H9 (cell line): ENCODE measurements around the gene AKIRIN2. TPM values are rescaled to one million over a fixed set of nuclear protein-coding genes. Genes with fewer than 3 reads are reported as not detected.
A peak's percentile ranks its signal among the peaks of the same experiment; 100 is the strongest.

Source experiments
- DNase-seq: peaks from one replicate; pipeline ENCODE4 v3.0.0-alpha.2; 2017
- H2AFZ ChIP-seq: one replicate; pipeline ENCODE4 v1.6.1; 2013; ENCODE audit warnings: mild to moderate bottlenecking, low read length, control low read depth, moderate library complexity
- H2AK5ac ChIP-seq: 2 replicates; pipeline ENCODE4 v1.6.1; 2013; ENCODE audit warnings: low read length, control low read depth, mixed read lengths; ENCODE audit not compliant: insufficient read length
- H2BK120ac ChIP-seq: one replicate; pipeline ENCODE4 v1.6.1; 2013; ENCODE audit warnings: low read depth, mild to moderate bottlenecking, low read length, control low read depth, inconsistent platforms; ENCODE audit not compliant: poor library complexity, severe bottlenecking
- H2BK12ac ChIP-seq: 2 replicates; pipeline ENCODE4 v1.6.1; 2013; ENCODE audit warnings: low read length, control low read depth, mixed read lengths, low read depth; ENCODE audit not compliant: insufficient read length
- H2BK15ac ChIP-seq: 2 replicates; pipeline ENCODE4 v1.6.1; 2013; ENCODE audit warnings: low read depth, low read length, control low read depth
- H2BK20ac ChIP-seq: one replicate; pipeline ENCODE4 v1.6.1; 2013; ENCODE audit warnings: low read depth, mild to moderate bottlenecking, low read length, control low read depth, inconsistent platforms; ENCODE audit not compliant: poor library complexity, severe bottlenecking
- H2BK5ac ChIP-seq: 2 replicates; pipeline ENCODE4 v1.6.1; 2013; ENCODE audit warnings: low read length, control low read depth, mixed read lengths; ENCODE audit not compliant: insufficient read length
- H3K14ac ChIP-seq: 2 replicates; pipeline ENCODE4 v1.6.1; 2013; ENCODE audit warnings: low read length, control low read depth; ENCODE audit not compliant: insufficient read depth
- H3K18ac ChIP-seq: 2 replicates; pipeline ENCODE4 v1.6.1; 2013; ENCODE audit warnings: low read depth, mild to moderate bottlenecking, mixed read lengths, low read length, control low read depth; ENCODE audit not compliant: insufficient read length
- H3K23ac ChIP-seq: 2 replicates; pipeline ENCODE4 v1.6.1; 2013; ENCODE audit warnings: low read length, control low read depth, mixed read lengths, low read depth; ENCODE audit not compliant: insufficient read length
- H3K23me2 ChIP-seq: 2 replicates; pipeline ENCODE4 v1.6.1; 2013; ENCODE audit warnings: low read depth, mild to moderate bottlenecking, mixed read lengths, low read length, control low read depth; ENCODE audit not compliant: insufficient read length, poor library complexity, severe bottlenecking
- H3K27ac ChIP-seq: 2 replicates; pipeline ENCODE4 v1.5.1; 2013; ENCODE audit warnings: low read length, control low read depth, mixed read lengths, low read depth; ENCODE audit not compliant: insufficient read length
- H3K27me3 ChIP-seq: 2 replicates; pipeline ENCODE4 v1.6.1; 2013; ENCODE audit warnings: low read length, control low read depth, inconsistent platforms; ENCODE audit not compliant: insufficient read depth
- H3K4ac ChIP-seq: 2 replicates; pipeline ENCODE4 v1.6.1; 2013; ENCODE audit warnings: low read depth, mild to moderate bottlenecking, control low read depth, inconsistent platforms, low read length, moderate library complexity
- H3K4me1 ChIP-seq: 2 replicates; pipeline ENCODE4 v1.6.1; 2013; ENCODE audit warnings: low read length, control low read depth, inconsistent platforms; ENCODE audit not compliant: insufficient read depth
- H3K4me2 ChIP-seq: 2 replicates; pipeline ENCODE4 v1.6.1; 2013; ENCODE audit warnings: low read length, control low read depth, mixed read lengths; ENCODE audit not compliant: insufficient read length, insufficient read depth
- H3K56ac ChIP-seq: 2 replicates; pipeline ENCODE4 v1.6.1; 2013; ENCODE audit warnings: low read depth, mild to moderate bottlenecking, mixed read lengths, low read length, control low read depth; ENCODE audit not compliant: insufficient read length
- H3K79me1 ChIP-seq: 2 replicates; pipeline ENCODE4 v1.6.1; 2013; ENCODE audit warnings: low read depth, mild to moderate bottlenecking, moderate library complexity, low read length, control low read depth, inconsistent platforms; ENCODE audit not compliant: insufficient read depth, poor library complexity, severe bottlenecking
- H3K79me2 ChIP-seq: 2 replicates; pipeline ENCODE4 v1.6.1; 2013; ENCODE audit warnings: low read length, control low read depth, inconsistent platforms; ENCODE audit not compliant: insufficient read depth
- H3K9ac ChIP-seq: 2 replicates; pipeline ENCODE4 v1.6.1; 2013; ENCODE audit warnings: low read length, control low read depth, mixed read lengths; ENCODE audit not compliant: insufficient read length; ENCODE audit errors: extremely low read depth
- H3K9me3 ChIP-seq: one replicate; pipeline ENCODE4 v1.6.1; 2013; ENCODE audit warnings: low read depth, low read length, inconsistent platforms; ENCODE audit not compliant: control insufficient read depth
- H3T11ph ChIP-seq: one replicate; pipeline ENCODE4 v1.6.1; 2013; ENCODE audit warnings: mild to moderate bottlenecking, low read length, control low read depth, inconsistent platforms
- H4K20me1 ChIP-seq: one replicate; pipeline ENCODE4 v1.6.1; 2013; ENCODE audit not compliant: control insufficient read depth, insufficient read length, insufficient read depth
- H4K5ac ChIP-seq: 2 replicates; pipeline ENCODE4 v1.6.1; 2013; ENCODE audit warnings: low read depth, mild to moderate bottlenecking, mixed read lengths, low read length, control low read depth; ENCODE audit not compliant: insufficient read length
- H4K8ac ChIP-seq: replicated peaks from 2 replicates; pipeline ENCODE4 v1.6.1; 2013; ENCODE audit warnings: low read length, control low read depth, mixed read lengths, low read depth; ENCODE audit not compliant: insufficient read length
- H4K91ac ChIP-seq: 2 replicates; pipeline ENCODE4 v1.6.1; 2013; ENCODE audit warnings: low read depth, mild to moderate bottlenecking, moderate library complexity, mixed read lengths, low read length, control low read depth; ENCODE audit not compliant: insufficient read length
- H3K27ac Mint-ChIP-seq, 3 experiments: 2 replicates in 2 of 3; 3 replicates in 1 of 3; pipeline ENCODE4 v1.8.0; 2020 to 2021; ENCODE audit warnings: mixed read lengths in 3 of 3, mild to moderate bottlenecking in 1 of 3, moderate library complexity in 1 of 3
- H3K27me3 Mint-ChIP-seq: 2 replicates; pipeline ENCODE4 v1.8.0; 2021; ENCODE audit warnings: low read depth, mild to moderate bottlenecking, moderate library complexity, mixed read lengths
- H3K36me3 Mint-ChIP-seq, 3 experiments: 2 replicates in 2 of 3; 3 replicates in 1 of 3; pipeline ENCODE4 v1.8.0; 2020 to 2021; ENCODE audit warnings: low read depth in 3 of 3, mixed read lengths in 3 of 3; ENCODE audit not compliant: insufficient read depth in 1 of 3
- H3K4me1 Mint-ChIP-seq, 2 experiments: 2 replicates each; pipeline ENCODE4 v1.8.0; 2020; ENCODE audit warnings: mixed read lengths in 2 of 2
- H3K4me3 Mint-ChIP-seq, 2 experiments: 2 replicates in 1 of 2; 3 replicates in 1 of 2; pipeline ENCODE4 v1.8.0; 2020 to 2021; ENCODE audit warnings: mild to moderate bottlenecking in 2 of 2, mixed read lengths in 2 of 2, moderate library complexity in 1 of 2
- H3K9me3 Mint-ChIP-seq, 2 experiments: 2 replicates in 1 of 2; 3 replicates in 1 of 2; pipeline ENCODE4 v1.8.0; 2020; ENCODE audit warnings: mild to moderate bottlenecking in 2 of 2, mixed read lengths in 2 of 2, moderate library complexity in 1 of 2
- WGBS: extraction: QIAGEN DNeasy Blood & Tissue Kit; methylation state at CpG from one replicate; pipeline ENCODE4 v1.1.7; 2013; ENCODE audit warnings: missing lambda C conversion rate, low lambda C conversion rate, mixed read lengths; ENCODE audit not compliant: insufficient read length; ENCODE audit errors: extremely low coverage; 5-methylcytosine and 5-hydroxymethylcytosine counted together
- total RNA-seq: library from RNA; stranded (reverse); gene quantifications from 2 replicates; pipeline ENCODE4 v1.2.1, GENCODE V29; 2021
- TF ChIP-seq, protein P1 (sequence below): fragments of 200-600 bp; sonication (generic); conservative IDR thresholded peaks from 3 replicates; pipeline ENCODE4 v1.8.0; 2021; ENCODE audit warnings: antibody characterized with exemption, mild to moderate bottlenecking

The AKIRIN2 gene
- total RNA-seq, 1 experiment from 2014 or later = 75.7 TPM

DNA sequence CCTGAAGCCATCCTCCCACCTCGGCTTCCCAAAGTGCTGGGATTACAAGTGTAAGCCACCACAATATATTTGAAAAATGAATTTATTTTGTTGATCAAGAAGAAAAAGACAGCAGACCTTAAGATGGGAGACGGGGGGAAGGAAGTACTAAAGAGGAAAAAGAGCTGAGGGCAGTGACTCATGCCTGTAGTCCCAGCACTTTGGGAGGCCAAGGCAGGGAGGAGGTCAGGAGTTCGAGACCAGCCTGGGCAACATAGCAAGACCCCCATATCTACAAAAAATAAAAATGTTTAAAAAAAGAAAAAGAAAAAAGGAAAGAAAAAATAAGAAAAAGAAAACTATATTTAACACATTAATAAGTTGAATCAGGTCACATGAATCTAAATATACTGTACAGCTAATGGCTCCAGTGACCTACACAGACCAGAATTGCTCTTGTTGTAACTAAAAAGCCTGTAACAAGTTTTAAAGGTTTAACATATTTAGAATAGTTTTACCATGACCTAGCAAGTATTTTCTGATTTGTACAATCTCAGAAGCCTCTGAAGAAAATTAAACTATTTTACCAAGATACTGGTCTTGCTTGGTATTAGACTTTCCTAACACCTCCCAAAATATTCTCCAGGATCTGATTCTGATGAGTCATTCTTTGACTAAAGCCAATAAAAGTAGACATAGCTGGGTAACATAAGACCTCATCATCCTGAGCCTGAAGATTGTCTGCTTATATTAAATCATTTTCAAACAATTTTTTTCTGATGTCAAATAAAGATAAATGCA lies 4.3 kb upstream of the AKIRIN2 start:
- no peak overlapping the region for H4K91ac ChIP-seq
- no peak overlapping the region for H3T11ph ChIP-seq
- Mint-ChIP-seq H3K4me3 (no peak overlapping the region), H3K27ac (peak overlapping the region in 1 of 3 experiments; percentile 55; a peak in 1 of 7 replicates), H3K9me3 (no peaks in the 10 kb centered on the region; a peak in 1 of 5 replicates), H3K36me3 (no peaks in the 10 kb centered on the region), H3K27me3 (no peaks in the 10 kb centered on the region), H3K4me1 (peaks cover 0 to 12% of the 10 kb centered on the region in 2 experiments; a peak in 3 of 4 replicates)
- no peaks in the 10 kb centered on the region for H4K20me1 ChIP-seq
- H3K79me1 ChIP-seq = no peaks in the 10 kb centered on the region
- H4K5ac ChIP-seq = no peak overlapping the region
- DNase-seq = no peak
- no peak overlapping the region for H3K23ac ChIP-seq
- peaks cover 6% of the 10 kb centered on the region; the same call in 1 of the 2 replicates for H3K79me2 ChIP-seq
- H2BK120ac ChIP-seq = no peak overlapping the region
- H3K4me2 ChIP-seq = no peak overlapping the region
- H2BK15ac ChIP-seq = no peak overlapping the region
- H3K27ac ChIP-seq = no peak overlapping the region
- H3K9me3 ChIP-seq = no peaks in the 10 kb centered on the region
- H3K14ac ChIP-seq = no peak overlapping the region
- no peak overlapping the region for H2AK5ac ChIP-seq
- no peaks in the 10 kb centered on the region for H3K23me2 ChIP-seq
- H2AFZ ChIP-seq = no peak overlapping the region
- no peak overlapping the region for H2BK20ac ChIP-seq
- H3K4ac ChIP-seq = no peak overlapping the region
- no peak overlapping the region for H2BK12ac ChIP-seq
- TF ChIP-seq, protein P1, sequence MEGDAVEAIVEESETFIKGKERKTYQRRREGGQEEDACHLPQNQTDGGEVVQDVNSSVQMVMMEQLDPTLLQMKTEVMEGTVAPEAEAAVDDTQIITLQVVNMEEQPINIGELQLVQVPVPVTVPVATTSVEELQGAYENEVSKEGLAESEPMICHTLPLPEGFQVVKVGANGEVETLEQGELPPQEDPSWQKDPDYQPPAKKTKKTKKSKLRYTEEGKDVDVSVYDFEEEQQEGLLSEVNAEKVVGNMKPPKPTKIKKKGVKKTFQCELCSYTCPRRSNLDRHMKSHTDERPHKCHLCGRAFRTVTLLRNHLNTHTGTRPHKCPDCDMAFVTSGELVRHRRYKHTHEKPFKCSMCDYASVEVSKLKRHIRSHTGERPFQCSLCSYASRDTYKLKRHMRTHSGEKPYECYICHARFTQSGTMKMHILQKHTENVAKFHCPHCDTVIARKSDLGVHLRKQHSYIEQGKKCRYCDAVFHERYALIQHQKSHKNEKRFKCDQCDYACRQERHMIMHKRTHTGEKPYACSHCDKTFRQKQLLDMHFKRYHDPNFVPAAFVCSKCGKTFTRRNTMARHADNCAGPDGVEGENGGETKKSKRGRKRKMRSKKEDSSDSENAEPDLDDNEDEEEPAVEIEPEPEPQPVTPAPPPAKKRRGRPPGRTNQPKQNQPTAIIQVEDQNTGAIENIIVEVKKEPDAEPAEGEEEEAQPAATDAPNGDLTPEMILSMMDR = no peak
- WGBS = no CpG with 5 or more reads among the region's 3 CpGs
- H3K56ac ChIP-seq = no peak overlapping the region
- no peaks in the 10 kb centered on the region for H3K27me3 ChIP-seq
- no peak overlapping the region for H4K8ac ChIP-seq
- H3K18ac ChIP-seq = no peak overlapping the region
- no peak overlapping the region for H3K9ac ChIP-seq
- no peaks in the 10 kb centered on the region for H3K4me1 ChIP-seq
- no peak overlapping the region for H2BK5ac ChIP-seq
